GM23338 (cell line): Measurements from ENCODE around the gene NRG3. TPM values are rescaled to one million over a fixed set of nuclear protein-coding genes. Genes with fewer than 3 reads are reported as not detected.

Experiments
- ATAC-seq: fragments of 200-7000 bp; cut with Tn5 transposase; 3 replicates; pipeline ENCODE4 v1.9.1; 2020
- DNase-seq: peaks from one replicate; pipeline ENCODE4 v3.0.0-alpha.2; 2015; ENCODE audit warnings: low spot score
- H2AFZ ChIP-seq: fragments of 200-600 bp; sonication (generic); 2 replicates; pipeline ENCODE4 v1.8.0; 2016; ENCODE audit warnings: antibody characterized with exemption, mild to moderate bottlenecking, moderate library complexity
- H3F3A ChIP-seq: fragments of 200-600 bp; sonication (generic); replicated peaks from 2 replicates; pipeline ENCODE4 v1.8.0; 2017; ENCODE audit warnings: antibody characterized with exemption, mixed run types, low read depth
- H3K27ac ChIP-seq: fragments of 200-600 bp; sonication (generic); 2 replicates; pipeline ENCODE4 v1.6.1; 2016; ENCODE audit warnings: low read depth
- H3K27me3 ChIP-seq: fragments of 200-600 bp; sonication (generic); 2 replicates; pipeline ENCODE4 v1.8.0; 2016; ENCODE audit warnings: mild to moderate bottlenecking, mixed run types, moderate library complexity; ENCODE audit not compliant: insufficient read depth
- H3K36me3 ChIP-seq: fragments of 200-600 bp; sonication (generic); 2 replicates; pipeline ENCODE4 v1.8.0; 2016; ENCODE audit warnings: mild to moderate bottlenecking; ENCODE audit not compliant: insufficient read depth
- H3K4me1 ChIP-seq: fragments of 200-600 bp; sonication (generic); 2 replicates; pipeline ENCODE4 v1.8.0; 2016; ENCODE audit warnings: mild to moderate bottlenecking, moderate library complexity; ENCODE audit not compliant: insufficient read depth
- H3K4me2 ChIP-seq: fragments of 200-600 bp; sonication (generic); 2 replicates; pipeline ENCODE4 v1.7.1; 2017; ENCODE audit warnings: mixed run types
- H3K4me3 ChIP-seq: fragments of 200-600 bp; sonication (generic); 2 replicates; pipeline ENCODE4 v1.6.1; 2016; ENCODE audit warnings: mixed run types
- H3K79me2 ChIP-seq: fragments of 200-600 bp; sonication (generic); replicated peaks from 2 replicates; pipeline ENCODE4 v1.8.0; 2017; ENCODE audit warnings: mild to moderate bottlenecking; ENCODE audit not compliant: insufficient read depth
- H3K9me2 ChIP-seq: fragments of 200-600 bp; sonication (generic); 2 replicates; pipeline ENCODE4 v1.8.0; 2017; ENCODE audit not compliant: insufficient read depth
- H4K20me1 ChIP-seq: fragments of 200-600 bp; sonication (generic); replicated peaks from 2 replicates; pipeline ENCODE4 v1.8.0; 2017; ENCODE audit warnings: mild to moderate bottlenecking; ENCODE audit not compliant: insufficient read depth
- H3K27ac Mint-ChIP-seq: 2 replicates; pipeline ENCODE4 v1.8.0; 2020; ENCODE audit warnings: inconsistent platforms, mild to moderate bottlenecking, moderate library complexity, mixed read lengths
- H3K27me3 Mint-ChIP-seq: 3 replicates; pipeline ENCODE4 v1.8.0; 2022; ENCODE audit warnings: low read depth, mild to moderate bottlenecking, moderate library complexity, mixed read lengths, inconsistent platforms; ENCODE audit not compliant: insufficient read depth, poor library complexity
- H3K36me3 Mint-ChIP-seq: 3 replicates; pipeline ENCODE4 v1.8.0; 2021; ENCODE audit warnings: low read depth, mild to moderate bottlenecking, inconsistent platforms, moderate library complexity, mixed read lengths
- H3K4me1 Mint-ChIP-seq: 3 replicates; pipeline ENCODE4 v1.8.0; 2020; ENCODE audit warnings: mild to moderate bottlenecking, inconsistent platforms, mixed read lengths
- H3K4me3 Mint-ChIP-seq: 3 replicates; pipeline ENCODE4 v1.8.0; 2021; ENCODE audit warnings: moderate library complexity, mild to moderate bottlenecking, inconsistent platforms, mixed read lengths
- H3K9me3 Mint-ChIP-seq: 3 replicates; pipeline ENCODE4 v1.8.0; 2020; ENCODE audit warnings: moderate library complexity, mild to moderate bottlenecking, inconsistent platforms, mixed read lengths
- CREB1 ChIP-seq: fragments of 250-450 bp; sonication (Bioruptor Pico); IDR thresholded peaks from 2 replicates; pipeline ENCODE4 v1.5.0; 2020; ENCODE audit warnings: low read depth, mild to moderate bottlenecking, moderate library complexity
- EZH2 ChIP-seq: fragments of 200-600 bp; sonication (generic); IDR thresholded peaks from one replicate; pipeline ENCODE4 v1.8.0; 2017; ENCODE audit warnings: antibody characterized with exemption, mild to moderate bottlenecking, low read depth; ENCODE audit not compliant: unreplicated experiment
- EZH2phosphoT487 ChIP-seq: fragments of 200-600 bp; sonication (generic); IDR thresholded peaks from one replicate; pipeline ENCODE4 v1.8.1; 2018; ENCODE audit warnings: antibody characterized with exemption; ENCODE audit not compliant: unreplicated experiment
- JUNB ChIP-seq: IDR thresholded peaks from one replicate; pipeline ENCODE4 v1.6.1; 2016; ENCODE audit warnings: antibody characterized with exemption; ENCODE audit not compliant: unreplicated experiment
- NANOG ChIP-seq: IDR thresholded peaks from 2 replicates; pipeline ENCODE4 v1.6.1; 2016; ENCODE audit warnings: antibody characterized with exemption, borderline replicate concordance
- POLR2AphosphoS5 ChIP-seq: IDR thresholded peaks from 2 replicates; pipeline ENCODE4 v1.6.1; 2016; ENCODE audit warnings: antibody characterized with exemption, low read depth
- STAT1 ChIP-seq: IDR thresholded peaks from one replicate; pipeline ENCODE4 v1.6.1; 2016; ENCODE audit warnings: antibody characterized with exemption; ENCODE audit not compliant: unreplicated experiment
- ZNF114 ChIP-seq: fragments of 250-450 bp; sonication (Bioruptor Pico); IDR thresholded peaks from 2 replicates; pipeline ENCODE4 v1.5.0; 2020; ENCODE audit warnings: mild to moderate bottlenecking, moderate library complexity
- ZNF331 ChIP-seq: fragments of 250-450 bp; sonication (Bioruptor Pico); IDR thresholded peaks from 2 replicates; pipeline ENCODE4 v1.5.0; 2020; ENCODE audit warnings: low read depth, mild to moderate bottlenecking, moderate library complexity
- polyA plus RNA-seq: library from polyadenylated mRNA; unstranded; fragments of >200 nt; fragmentation: Nextera tagmentation; extraction: Ambion mirVana; gene quantifications from 2 replicates; pipeline ENCODE4 v1.2.1, GENCODE V29; 2016
- total RNA-seq: library from RNA; depleted of rRNA; stranded (reverse); fragments of >200 nt; shearing (Covaris generic); gene quantifications from 2 replicates; pipeline ENCODE4 v1.2.3, GENCODE V29; 2014
- TF ChIP-seq, protein P1 (sequence below), 2 experiments: fragments of 200-600 bp in 1 of 2; sonication (generic) in 1 of 2; conservative IDR thresholded peaks; 2 replicates each; pipeline versions ENCODE4 v1.5.1 to v1.6.1; 2016 to 2017; ENCODE audit warnings: antibody characterized with exemption in 2 of 2, low read depth in 2 of 2, mild to moderate bottlenecking in 2 of 2, moderate library complexity in 1 of 2
- TF ChIP-seq, protein P2 (sequence below): IDR thresholded peaks from one replicate; pipeline ENCODE4 v1.6.1; 2018; ENCODE audit warnings: antibody characterized with exemption; ENCODE audit not compliant: unreplicated experiment
- TF ChIP-seq, protein P3 (sequence below): IDR thresholded peaks from 2 replicates; pipeline ENCODE4 v1.6.1; 2016; ENCODE audit warnings: antibody characterized with exemption
- TF ChIP-seq, protein P4 (sequence below): fragments of 250-450 bp; sonication (Bioruptor Pico); IDR thresholded peaks from 2 replicates; pipeline ENCODE4 v1.5.0; 2020; ENCODE audit warnings: mild to moderate bottlenecking, moderate library complexity

Gene NRG3
- total and polyA plus RNA-seq, 2 experiments from 2014 or later = 1.9 to 3.9 TPM

DNA sequence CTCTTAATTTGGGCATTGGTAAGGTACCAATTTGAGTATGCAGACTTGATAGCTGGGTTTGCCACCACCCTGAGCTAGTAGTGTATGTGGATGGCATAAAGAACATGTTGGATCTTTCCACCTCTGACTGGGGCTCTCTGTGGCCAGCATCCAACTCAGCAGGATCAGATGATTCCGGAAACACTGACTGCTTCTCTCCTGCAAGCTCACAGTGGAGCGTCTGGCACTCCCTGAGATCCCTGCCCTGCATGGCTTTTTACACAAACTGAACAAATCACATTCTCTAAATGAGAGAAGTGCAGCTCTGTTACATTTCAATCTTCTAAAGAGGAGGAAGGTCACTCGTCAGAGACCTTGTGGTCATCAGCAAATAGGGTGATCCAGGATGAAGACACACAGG, 1057.5 kb downstream of the NRG3 start:
- Histone ChIP-seq H2AFZ (no peak overlapping the region), H4K20me1 (no peaks in the 10 kb centered on the region), H3K27me3 (no peaks in the 10 kb centered on the region), H3K9me2 (no peaks in the 10 kb centered on the region), H3K4me1 (no peaks in the 10 kb centered on the region), H3K79me2 (no peaks in the 10 kb centered on the region), H3K4me2 (no peak overlapping the region), H3F3A (no peaks in the 10 kb centered on the region), H3K4me3 (no peak overlapping the region), H3K36me3 (no peaks in the 10 kb centered on the region), H3K27ac (no peak overlapping the region)
- Mint-ChIP-seq H3K4me3 (no peak overlapping the region), H3K4me1 (no peaks in the 10 kb centered on the region), H3K27me3 (no peaks in the 10 kb centered on the region), H3K36me3 (no peaks in the 10 kb centered on the region), H3K27ac (no peak overlapping the region), H3K9me3 (no peaks in the 10 kb centered on the region)
- DNase-seq = no peak
- ATAC-seq = no peak
- TF ChIP-seq, protein P1, sequence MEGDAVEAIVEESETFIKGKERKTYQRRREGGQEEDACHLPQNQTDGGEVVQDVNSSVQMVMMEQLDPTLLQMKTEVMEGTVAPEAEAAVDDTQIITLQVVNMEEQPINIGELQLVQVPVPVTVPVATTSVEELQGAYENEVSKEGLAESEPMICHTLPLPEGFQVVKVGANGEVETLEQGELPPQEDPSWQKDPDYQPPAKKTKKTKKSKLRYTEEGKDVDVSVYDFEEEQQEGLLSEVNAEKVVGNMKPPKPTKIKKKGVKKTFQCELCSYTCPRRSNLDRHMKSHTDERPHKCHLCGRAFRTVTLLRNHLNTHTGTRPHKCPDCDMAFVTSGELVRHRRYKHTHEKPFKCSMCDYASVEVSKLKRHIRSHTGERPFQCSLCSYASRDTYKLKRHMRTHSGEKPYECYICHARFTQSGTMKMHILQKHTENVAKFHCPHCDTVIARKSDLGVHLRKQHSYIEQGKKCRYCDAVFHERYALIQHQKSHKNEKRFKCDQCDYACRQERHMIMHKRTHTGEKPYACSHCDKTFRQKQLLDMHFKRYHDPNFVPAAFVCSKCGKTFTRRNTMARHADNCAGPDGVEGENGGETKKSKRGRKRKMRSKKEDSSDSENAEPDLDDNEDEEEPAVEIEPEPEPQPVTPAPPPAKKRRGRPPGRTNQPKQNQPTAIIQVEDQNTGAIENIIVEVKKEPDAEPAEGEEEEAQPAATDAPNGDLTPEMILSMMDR (conservative IDR thresholded peaks at IDR 0.05; ENCODE audit: low read depth in 2 of 2) = no peak
- TF ChIP-seq ZNF114 (no peak), ZNF331 (CRISPR knock-in tag) (no peak), EZH2 (no peak), CREB1 (CRISPR knock-in tag) (no peak), POLR2AphosphoS5 (no peak), STAT1 (no peak), EZH2phosphoT487 (no peak), JUNB (no peak), NANOG (no peak)
- TF ChIP-seq, protein P2, sequence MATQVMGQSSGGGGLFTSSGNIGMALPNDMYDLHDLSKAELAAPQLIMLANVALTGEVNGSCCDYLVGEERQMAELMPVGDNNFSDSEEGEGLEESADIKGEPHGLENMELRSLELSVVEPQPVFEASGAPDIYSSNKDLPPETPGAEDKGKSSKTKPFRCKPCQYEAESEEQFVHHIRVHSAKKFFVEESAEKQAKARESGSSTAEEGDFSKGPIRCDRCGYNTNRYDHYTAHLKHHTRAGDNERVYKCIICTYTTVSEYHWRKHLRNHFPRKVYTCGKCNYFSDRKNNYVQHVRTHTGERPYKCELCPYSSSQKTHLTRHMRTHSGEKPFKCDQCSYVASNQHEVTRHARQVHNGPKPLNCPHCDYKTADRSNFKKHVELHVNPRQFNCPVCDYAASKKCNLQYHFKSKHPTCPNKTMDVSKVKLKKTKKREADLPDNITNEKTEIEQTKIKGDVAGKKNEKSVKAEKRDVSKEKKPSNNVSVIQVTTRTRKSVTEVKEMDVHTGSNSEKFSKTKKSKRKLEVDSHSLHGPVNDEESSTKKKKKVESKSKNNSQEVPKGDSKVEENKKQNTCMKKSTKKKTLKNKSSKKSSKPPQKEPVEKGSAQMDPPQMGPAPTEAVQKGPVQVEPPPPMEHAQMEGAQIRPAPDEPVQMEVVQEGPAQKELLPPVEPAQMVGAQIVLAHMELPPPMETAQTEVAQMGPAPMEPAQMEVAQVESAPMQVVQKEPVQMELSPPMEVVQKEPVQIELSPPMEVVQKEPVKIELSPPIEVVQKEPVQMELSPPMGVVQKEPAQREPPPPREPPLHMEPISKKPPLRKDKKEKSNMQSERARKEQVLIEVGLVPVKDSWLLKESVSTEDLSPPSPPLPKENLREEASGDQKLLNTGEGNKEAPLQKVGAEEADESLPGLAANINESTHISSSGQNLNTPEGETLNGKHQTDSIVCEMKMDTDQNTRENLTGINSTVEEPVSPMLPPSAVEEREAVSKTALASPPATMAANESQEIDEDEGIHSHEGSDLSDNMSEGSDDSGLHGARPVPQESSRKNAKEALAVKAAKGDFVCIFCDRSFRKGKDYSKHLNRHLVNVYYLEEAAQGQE = no peak
- TF ChIP-seq, protein P3, sequence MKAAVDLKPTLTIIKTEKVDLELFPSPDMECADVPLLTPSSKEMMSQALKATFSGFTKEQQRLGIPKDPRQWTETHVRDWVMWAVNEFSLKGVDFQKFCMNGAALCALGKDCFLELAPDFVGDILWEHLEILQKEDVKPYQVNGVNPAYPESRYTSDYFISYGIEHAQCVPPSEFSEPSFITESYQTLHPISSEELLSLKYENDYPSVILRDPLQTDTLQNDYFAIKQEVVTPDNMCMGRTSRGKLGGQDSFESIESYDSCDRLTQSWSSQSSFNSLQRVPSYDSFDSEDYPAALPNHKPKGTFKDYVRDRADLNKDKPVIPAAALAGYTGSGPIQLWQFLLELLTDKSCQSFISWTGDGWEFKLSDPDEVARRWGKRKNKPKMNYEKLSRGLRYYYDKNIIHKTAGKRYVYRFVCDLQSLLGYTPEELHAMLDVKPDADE = no peak
- TF ChIP-seq, protein P4, sequence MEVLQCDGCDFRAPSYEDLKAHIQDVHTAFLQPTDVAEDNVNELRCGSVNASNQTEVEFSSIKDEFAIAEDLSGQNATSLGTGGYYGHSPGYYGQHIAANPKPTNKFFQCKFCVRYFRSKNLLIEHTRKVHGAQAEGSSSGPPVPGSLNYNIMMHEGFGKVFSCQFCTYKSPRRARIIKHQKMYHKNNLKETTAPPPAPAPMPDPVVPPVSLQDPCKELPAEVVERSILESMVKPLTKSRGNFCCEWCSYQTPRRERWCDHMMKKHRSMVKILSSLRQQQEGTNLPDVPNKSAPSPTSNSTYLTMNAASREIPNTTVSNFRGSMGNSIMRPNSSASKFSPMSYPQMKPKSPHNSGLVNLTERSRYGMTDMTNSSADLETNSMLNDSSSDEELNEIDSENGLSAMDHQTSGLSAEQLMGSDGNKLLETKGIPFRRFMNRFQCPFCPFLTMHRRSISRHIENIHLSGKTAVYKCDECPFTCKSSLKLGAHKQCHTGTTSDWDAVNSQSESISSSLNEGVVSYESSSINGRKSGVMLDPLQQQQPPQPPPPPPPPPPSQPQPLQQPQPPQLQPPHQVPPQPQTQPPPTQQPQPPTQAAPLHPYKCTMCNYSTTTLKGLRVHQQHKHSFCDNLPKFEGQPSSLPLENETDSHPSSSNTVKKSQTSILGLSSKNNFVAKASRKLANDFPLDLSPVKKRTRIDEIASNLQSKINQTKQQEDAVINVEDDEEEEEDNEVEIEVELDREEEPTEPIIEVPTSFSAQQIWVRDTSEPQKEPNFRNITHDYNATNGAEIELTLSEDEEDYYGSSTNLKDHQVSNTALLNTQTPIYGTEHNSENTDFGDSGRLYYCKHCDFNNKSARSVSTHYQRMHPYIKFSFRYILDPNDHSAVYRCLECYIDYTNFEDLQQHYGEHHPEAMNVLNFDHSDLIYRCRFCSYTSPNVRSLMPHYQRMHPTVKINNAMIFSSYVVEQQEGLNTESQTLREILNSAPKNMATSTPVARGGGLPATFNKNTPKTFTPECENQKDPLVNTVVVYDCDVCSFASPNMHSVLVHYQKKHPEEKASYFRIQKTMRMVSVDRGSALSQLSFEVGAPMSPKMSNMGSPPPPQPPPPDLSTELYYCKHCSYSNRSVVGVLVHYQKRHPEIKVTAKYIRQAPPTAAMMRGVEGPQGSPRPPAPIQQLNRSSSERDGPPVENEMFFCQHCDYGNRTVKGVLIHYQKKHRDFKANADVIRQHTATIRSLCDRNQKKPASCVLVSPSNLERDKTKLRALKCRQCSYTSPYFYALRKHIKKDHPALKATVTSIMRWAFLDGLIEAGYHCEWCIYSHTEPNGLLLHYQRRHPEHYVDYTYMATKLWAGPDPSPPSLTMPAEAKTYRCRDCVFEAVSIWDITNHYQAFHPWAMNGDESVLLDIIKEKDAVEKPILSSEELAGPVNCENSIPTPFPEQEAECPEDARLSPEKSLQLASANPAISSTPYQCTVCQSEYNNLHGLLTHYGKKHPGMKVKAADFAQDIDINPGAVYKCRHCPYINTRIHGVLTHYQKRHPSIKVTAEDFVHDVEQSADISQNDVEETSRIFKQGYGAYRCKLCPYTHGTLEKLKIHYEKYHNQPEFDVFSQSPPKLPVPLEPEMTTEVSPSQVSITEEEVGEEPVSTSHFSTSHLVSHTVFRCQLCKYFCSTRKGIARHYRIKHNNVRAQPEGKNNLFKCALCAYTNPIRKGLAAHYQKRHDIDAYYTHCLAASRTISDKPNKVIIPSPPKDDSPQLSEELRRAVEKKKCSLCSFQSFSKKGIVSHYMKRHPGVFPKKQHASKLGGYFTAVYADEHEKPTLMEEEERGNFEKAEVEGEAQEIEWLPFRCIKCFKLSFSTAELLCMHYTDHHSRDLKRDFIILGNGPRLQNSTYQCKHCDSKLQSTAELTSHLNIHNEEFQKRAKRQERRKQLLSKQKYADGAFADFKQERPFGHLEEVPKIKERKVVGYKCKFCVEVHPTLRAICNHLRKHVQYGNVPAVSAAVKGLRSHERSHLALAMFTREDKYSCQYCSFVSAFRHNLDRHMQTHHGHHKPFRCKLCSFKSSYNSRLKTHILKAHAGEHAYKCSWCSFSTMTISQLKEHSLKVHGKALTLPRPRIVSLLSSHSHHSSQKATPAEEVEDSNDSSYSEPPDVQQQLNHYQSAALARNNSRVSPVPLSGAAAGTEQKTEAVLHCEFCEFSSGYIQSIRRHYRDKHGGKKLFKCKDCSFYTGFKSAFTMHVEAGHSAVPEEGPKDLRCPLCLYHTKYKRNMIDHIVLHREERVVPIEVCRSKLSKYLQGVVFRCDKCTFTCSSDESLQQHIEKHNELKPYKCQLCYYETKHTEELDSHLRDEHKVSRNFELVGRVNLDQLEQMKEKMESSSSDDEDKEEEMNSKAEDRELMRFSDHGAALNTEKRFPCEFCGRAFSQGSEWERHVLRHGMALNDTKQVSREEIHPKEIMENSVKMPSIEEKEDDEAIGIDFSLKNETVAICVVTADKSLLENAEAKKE (CRISPR knock-in tag) = no peak
